ENCODE measurements around the gene PIP5K1C.
"Not testable (repeated sequence)": the region's sequence is repeated elsewhere in the genome, so short reads cannot be mapped to it uniquely, and the experiment has no call there.

Gene PIP5K1C

GRCh38 chr19:3589949-3590348 lies 110.3 kb downstream of the PIP5K1C start:
- DNase-seq (ENCODE audit: low read depth) = no peak

- DNase-seq (ENCODE audit: low read depth) = no peak
Measured at GRCh38 chr19:3589439-3589838, 110.8 kb downstream of the PIP5K1C start.

- DNase-seq (ENCODE audit: low read depth) = no peak
Measured at GRCh38 chr19:3586707-3587346, 113.4 kb downstream of the PIP5K1C start.

- no peak for DNase-seq (ENCODE audit: low read depth)
Measured at GRCh38 chr19:3586127-3586626, 114.1 kb downstream of the PIP5K1C start.

GRCh38 chr19:3585301-3586126 lies 114.8 kb downstream of the PIP5K1C start, which contains the start of gene GIPC3:
Gene GIPC3, plus strand, starts transcription at chr19:3585478. Its CDS starts 120 bp downstream, at chr19:3585598.
- no peak for DNase-seq (ENCODE audit: low read depth)

- not testable (repeated sequence) for DNase-seq (ENCODE audit: low read depth)
Measured at GRCh38 chr19:3584036-3584802, 116.0 kb downstream of the PIP5K1C start.

- not testable (repeated sequence) for DNase-seq (ENCODE audit: low read depth)
Measured at GRCh38 chr19:3581792-3582191, 118.5 kb downstream of the PIP5K1C start.

Measured in stimulated activated CD8-positive, alpha-beta memory T cell treated with anti-CD3 and anti-CD28 coated beads, Interleukin-15, amount 100 ng/mL, for 24 hours (primary cell).